HG03378 (cell line): ENCODE measurements around the gene DYNAP.

Experiments
- ATAC-seq: cut with Tn5 transposase; IDR thresholded peaks from one replicate; pipeline ENCODE4 v1.9.1; 2021; ENCODE audit warnings: mild to moderate bottlenecking, moderate library complexity; ENCODE audit not compliant: unreplicated experiment

The DYNAP gene

GRCh38 chr18:54630963-54631362 is 39.9 kb downstream of the DYNAP start:
- ATAC-seq: no peak

GRCh38 chr18:54636217-54636616 is 45.2 kb downstream of the DYNAP start:
- no peak for ATAC-seq

- no peak for ATAC-seq
Observed at GRCh38 chr18:54641734-54642133, 50.7 kb downstream of the DYNAP start.

GRCh38 chr18:54647176-54647575 is 56.1 kb downstream of the DYNAP start:
- no peak for ATAC-seq
